ENCODE results near the gene HSPA1A.

HSPA1A gene

DNA sequence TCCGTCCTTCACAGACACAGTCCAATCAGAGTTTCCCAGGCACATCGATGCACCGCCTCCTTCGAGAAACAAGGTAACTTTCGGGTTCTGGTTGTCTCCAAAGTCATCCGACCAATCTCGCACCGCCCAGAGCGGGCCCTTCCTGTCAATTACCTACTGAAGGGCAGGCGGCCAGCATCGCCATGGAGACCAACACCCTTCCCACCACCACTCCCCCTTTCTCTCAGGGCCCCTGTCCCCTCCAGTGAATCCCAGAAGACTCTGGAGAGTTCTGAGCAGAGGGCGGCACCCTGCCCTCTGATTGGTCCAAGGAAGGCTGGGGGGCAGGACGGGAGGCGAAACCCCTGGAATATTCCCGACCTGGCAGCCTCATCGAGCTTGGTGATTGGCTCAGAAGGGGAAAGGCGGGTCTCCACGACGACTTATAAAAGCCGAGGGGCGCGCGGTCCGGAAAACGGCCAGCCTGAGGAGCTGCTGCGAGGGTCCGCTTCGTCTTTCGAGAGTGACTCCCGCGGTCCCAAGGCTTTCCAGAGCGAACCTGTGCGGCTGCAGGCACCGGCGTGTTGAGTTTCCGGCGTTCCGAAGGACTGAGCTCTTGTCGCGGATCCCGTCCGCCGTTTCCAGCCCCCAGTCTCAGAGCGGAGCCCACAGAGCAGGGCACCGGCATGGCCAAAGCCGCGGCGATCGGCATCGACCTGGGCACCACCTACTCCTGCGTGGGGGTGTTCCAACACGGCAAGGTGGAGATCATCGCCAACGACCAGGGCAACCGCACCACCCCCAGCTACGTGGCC is 12.1 kb downstream of the HSPA1A start, which contains the start of gene HSPA1B:
Gene HSPA1B, plus strand, starts transcription at position 453 of the 794 bp plus-strand sequence. Its CDS starts 213 bp downstream, at position 666.
- H3K4me3 ChIP-seq (ENCODE audit: low read depth, low read length), result peak within 1 kb of the TSS; percentile 53
- TF ChIP-seq CTCF (IDR thresholded peaks at IDR 0.05; ENCODE audit: borderline replicate concordance, insufficient read depth, low read depth, low read length), result no peak

DNA sequence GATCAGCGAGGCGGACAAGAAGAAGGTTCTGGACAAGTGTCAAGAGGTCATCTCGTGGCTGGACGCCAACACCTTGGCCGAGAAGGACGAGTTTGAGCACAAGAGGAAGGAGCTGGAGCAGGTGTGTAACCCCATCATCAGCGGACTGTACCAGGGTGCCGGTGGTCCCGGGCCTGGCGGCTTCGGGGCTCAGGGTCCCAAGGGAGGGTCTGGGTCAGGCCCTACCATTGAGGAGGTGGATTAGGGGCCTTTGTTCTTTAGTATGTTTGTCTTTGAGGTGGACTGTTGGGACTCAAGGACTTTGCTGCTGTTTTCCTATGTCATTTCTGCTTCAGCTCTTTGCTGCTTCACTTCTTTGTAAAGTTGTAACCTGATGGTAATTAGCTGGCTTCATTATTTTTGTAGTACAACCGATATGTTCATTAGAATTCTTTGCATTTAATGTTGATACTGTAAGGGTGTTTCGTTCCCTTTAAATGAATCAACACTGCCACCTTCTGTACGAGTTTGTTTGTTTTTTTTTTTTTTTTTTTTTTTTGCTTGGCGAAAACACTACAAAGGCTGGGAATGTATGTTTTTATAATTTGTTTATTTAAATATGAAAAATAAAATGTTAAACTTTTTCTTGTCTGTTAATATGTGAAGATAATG is 14.4 kb downstream of the HSPA1A start:
- TF ChIP-seq CTCF (IDR thresholded peaks at IDR 0.05; ENCODE audit: borderline replicate concordance, insufficient read depth, low read depth, low read length), result no peak
- H3K4me3 ChIP-seq (ENCODE audit: low read depth, low read length), result peak overlapping the region; percentile 22

DNA sequence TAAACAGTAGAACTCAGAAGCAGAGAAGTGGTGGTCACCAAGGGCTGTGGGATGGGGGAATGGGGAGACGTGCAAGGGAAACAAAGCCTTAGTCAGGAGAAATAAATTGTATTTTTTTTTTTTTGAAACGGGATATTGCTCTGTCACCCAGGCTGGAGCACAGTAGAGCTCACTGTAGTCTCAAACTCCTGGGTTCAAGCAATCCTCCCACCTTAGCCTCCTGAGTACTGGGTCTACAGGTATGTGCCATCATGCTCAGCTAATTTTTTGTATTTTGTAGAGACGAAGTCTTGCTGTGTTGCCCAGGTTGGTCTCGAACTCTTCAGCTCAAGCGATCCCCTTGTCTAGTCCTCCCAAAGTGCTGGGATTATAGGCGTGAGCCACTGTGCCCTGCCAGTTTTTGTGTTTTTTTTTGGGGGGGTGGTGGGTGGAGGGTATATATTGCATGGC is 15.6 kb downstream of the HSPA1A start:
- TF ChIP-seq CTCF (IDR thresholded peaks at IDR 0.05; ENCODE audit: borderline replicate concordance, insufficient read depth, low read depth, low read length), result no peak
- H3K4me3 ChIP-seq (ENCODE audit: low read depth, low read length), result peak overlapping the region; percentile 0

GRCh38 chr6:31831350-31832215 is 16.2 kb downstream of the HSPA1A start:
- no peak overlapping the region for H3K4me3 ChIP-seq (ENCODE audit: low read depth, low read length)
- no peak for TF ChIP-seq CTCF (IDR thresholded peaks at IDR 0.05; ENCODE audit: borderline replicate concordance, insufficient read depth, low read depth, low read length)

GRCh38 chr6:31834367-31835250 is 19.3 kb downstream of the HSPA1A start:
- H3K4me3 ChIP-seq (ENCODE audit: low read depth, low read length), result peak overlapping the region; percentile 66

More at GRCh38 chr6:31834367-31835250, 19.3 kb downstream of the HSPA1A start:
- no peak for TF ChIP-seq CTCF (IDR thresholded peaks at IDR 0.05; ENCODE audit: borderline replicate concordance, insufficient read depth, low read depth, low read length)
